Measurements from ENCODE around the gene RTP5.
"Not testable (repeated sequence)": the region's sequence is repeated elsewhere in the genome, so short reads cannot be mapped to it uniquely, and the experiment has no call there.

RTP5 gene

GRCh38 chr2:241904011-241904718 lies 34.6 kb downstream of the RTP5 start:
- no peak for TF ChIP-seq CTCF (IDR thresholded peaks at IDR 0.05; ENCODE audit: borderline replicate concordance, insufficient read depth, low read depth, low read length)
- no peak overlapping the region for H3K4me3 ChIP-seq (ENCODE audit: low read depth, low read length)

- TF ChIP-seq CTCF (IDR thresholded peaks at IDR 0.05; ENCODE audit: borderline replicate concordance, insufficient read depth, low read depth, low read length), result no peak
Measured at GRCh38 chr2:241904791-241905710, 35.5 kb downstream of the RTP5 start.

GRCh38 chr2:241905716-241906377 lies 36.3 kb downstream of the RTP5 start:
- no peak overlapping the region for H3K4me3 ChIP-seq (ENCODE audit: low read depth, low read length)
- no peak for TF ChIP-seq CTCF (IDR thresholded peaks at IDR 0.05; ENCODE audit: borderline replicate concordance, insufficient read depth, low read depth, low read length)

More at GRCh38 chr2:241904791-241905710, 35.5 kb downstream of the RTP5 start:
- no peak overlapping the region for H3K4me3 ChIP-seq (ENCODE audit: low read depth, low read length)

GRCh38 chr2:241906378-241906770 lies 36.8 kb downstream of the RTP5 start:
- H3K4me3 ChIP-seq (ENCODE audit: low read depth, low read length), result not testable (repeated sequence)

DNA sequence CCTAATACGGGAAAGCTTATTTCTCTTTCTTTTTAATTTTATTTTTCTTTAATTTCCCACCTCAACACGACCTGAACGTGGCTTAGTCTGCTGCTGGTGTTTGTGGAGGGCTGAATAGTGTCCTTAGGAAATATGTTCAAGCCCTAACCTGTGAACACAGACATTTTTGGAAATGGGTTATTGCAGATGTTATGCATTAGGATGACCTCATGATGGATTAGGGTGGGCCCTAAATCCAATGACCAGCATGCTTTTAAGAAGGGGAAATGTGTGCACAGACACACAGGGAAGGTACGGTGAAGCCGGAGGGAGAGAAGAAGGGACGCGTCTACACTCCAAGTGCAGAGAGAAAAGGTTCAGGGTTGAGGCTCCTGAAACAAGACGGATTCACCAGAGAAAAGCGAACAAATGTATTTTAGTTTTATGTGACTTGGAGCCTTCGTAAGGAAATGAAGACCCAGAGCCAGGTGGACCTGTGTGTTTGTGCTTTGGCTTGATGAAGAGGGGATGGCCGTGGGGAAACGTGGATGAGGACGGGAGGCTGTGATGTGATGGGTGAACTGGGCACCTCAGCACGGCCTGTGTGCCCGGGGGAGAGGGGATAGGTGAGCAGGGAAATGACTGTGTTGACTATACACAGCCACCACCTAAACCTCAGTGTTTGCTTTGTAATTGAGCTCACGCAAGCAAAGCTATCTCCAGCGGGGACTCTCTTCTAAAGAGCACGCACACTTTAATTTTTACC lies 37.5 kb downstream of the RTP5 start:
- TF ChIP-seq CTCF (IDR thresholded peaks at IDR 0.05; ENCODE audit: borderline replicate concordance, insufficient read depth, low read depth, low read length), result no peak
- H3K4me3 ChIP-seq (ENCODE audit: low read depth, low read length), result no peak overlapping the region

GRCh38 chr2:241907831-241908230 lies 38.3 kb downstream of the RTP5 start:
- not testable (repeated sequence) for H3K4me3 ChIP-seq (ENCODE audit: low read depth, low read length)

- no peak overlapping the region for H3K4me3 ChIP-seq (ENCODE audit: low read depth, low read length)
Measured at GRCh38 chr2:241908686-241909420, 39.3 kb downstream of the RTP5 start.

More at GRCh38 chr2:241908686-241909420, 39.3 kb downstream of the RTP5 start:
- TF ChIP-seq CTCF (IDR thresholded peaks at IDR 0.05; ENCODE audit: borderline replicate concordance, insufficient read depth, low read depth, low read length), result no peak

Measured in GM12875 (cell line).